ENCODE measurements around the gene ST6GALNAC3.

DNA sequence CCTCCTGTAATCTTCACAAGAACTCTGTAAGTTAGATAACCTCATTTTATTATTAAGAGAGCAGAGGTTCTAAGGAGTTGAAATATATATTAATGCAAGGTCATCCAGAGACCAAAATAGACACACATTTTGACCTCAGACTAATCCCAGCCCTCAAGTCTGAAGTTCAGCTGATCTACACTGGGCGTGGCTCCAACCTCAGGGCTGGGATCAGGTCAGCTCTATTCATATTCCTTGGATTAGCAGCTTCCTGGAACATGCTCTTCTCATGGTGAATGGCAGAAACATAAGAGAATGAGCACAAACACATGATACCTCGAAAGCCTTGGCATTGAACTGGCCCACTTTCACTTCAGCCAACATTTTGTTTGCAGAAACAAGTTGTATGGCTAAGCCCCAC lies 592.0 kb downstream of the ST6GALNAC3 start:
- TF ChIP-seq RFX5 (IDR thresholded peaks at IDR 0.05) = no peak
- no peak for TF ChIP-seq RCOR1 (IDR thresholded peaks at IDR 0.05; ENCODE audit: low read depth, low read length)
- TF ChIP-seq, protein P1, sequence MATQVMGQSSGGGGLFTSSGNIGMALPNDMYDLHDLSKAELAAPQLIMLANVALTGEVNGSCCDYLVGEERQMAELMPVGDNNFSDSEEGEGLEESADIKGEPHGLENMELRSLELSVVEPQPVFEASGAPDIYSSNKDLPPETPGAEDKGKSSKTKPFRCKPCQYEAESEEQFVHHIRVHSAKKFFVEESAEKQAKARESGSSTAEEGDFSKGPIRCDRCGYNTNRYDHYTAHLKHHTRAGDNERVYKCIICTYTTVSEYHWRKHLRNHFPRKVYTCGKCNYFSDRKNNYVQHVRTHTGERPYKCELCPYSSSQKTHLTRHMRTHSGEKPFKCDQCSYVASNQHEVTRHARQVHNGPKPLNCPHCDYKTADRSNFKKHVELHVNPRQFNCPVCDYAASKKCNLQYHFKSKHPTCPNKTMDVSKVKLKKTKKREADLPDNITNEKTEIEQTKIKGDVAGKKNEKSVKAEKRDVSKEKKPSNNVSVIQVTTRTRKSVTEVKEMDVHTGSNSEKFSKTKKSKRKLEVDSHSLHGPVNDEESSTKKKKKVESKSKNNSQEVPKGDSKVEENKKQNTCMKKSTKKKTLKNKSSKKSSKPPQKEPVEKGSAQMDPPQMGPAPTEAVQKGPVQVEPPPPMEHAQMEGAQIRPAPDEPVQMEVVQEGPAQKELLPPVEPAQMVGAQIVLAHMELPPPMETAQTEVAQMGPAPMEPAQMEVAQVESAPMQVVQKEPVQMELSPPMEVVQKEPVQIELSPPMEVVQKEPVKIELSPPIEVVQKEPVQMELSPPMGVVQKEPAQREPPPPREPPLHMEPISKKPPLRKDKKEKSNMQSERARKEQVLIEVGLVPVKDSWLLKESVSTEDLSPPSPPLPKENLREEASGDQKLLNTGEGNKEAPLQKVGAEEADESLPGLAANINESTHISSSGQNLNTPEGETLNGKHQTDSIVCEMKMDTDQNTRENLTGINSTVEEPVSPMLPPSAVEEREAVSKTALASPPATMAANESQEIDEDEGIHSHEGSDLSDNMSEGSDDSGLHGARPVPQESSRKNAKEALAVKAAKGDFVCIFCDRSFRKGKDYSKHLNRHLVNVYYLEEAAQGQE (IDR thresholded peaks at IDR 0.05) = no peak
- TF ChIP-seq MAFK (IDR thresholded peaks at IDR 0.05; ENCODE audit: partially characterized antibody) = no peak
- no peak for TF ChIP-seq CEBPB (IDR thresholded peaks at IDR 0.05)

Data from A549 (cell line).